ENCODE data around the gene CEPT1.

DNA sequence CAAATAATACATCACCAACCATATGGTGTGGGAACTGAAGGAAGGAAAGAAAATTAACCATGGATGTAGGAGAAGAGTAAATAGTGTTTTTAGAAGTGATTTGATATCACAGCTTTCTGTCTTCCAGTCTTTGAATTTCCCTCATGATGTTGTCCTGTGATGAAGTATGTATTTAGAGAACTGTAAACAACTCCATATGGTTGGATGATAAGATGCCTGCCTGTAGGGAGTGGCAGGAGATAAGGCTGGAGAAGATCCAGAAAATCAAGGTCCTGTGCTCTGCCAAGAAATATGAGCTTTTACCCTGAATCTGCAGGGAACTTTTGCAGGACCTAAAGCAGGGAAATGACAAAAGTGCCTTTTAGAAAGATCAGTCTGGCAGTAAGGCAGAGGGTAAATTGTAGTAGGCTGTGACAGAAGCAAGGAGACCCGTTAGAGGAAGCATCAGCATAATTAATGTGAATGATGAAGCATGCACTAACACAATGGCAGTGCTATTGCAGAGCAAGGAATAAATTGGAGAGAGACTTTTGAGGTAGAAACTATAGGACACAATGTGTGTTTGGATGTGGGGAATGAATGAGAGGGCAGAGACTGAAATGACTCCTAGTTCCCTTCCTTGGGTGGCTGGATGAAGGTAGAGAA, 21.9 kb downstream of the CEPT1 start:
- TF ChIP-seq TAF1 (IDR thresholded peaks at IDR 0.05; ENCODE audit: borderline replicate concordance, low read depth, low read length) (no peak), POLR2A (IDR thresholded peaks at IDR 0.05; ENCODE audit: low read depth, low read length) (no peak), POLR2AphosphoS5 (IDR thresholded peaks at IDR 0.05; ENCODE audit: low read depth, low read length) (no peak)

Data from GM12892 (cell line).